K562 (cell line): ENCODE measurements around the gene LIPM. TPM values are rescaled to one million over a fixed set of nuclear protein-coding genes. Genes with fewer than 3 reads are reported as not detected.

Source experiments
- ATAC-seq: fragments of 200-7000 bp; cut with Tn5 transposase; 3 replicates; pipeline ENCODE4 v1.9.1; 2020; ENCODE audit warnings: moderate library complexity
- BruUV-seq: library from RNA; stranded (reverse); fragments of 400-500 nt; replicated peaks from 2 replicates; lab custom pipeline; 2021; lab: Mats Ljungman, UMichigan
- CTCF ChIA-PET: fragments of 300-600 bp; formaldehyde crosslinking; extraction: SDS; loops from one replicate; lab custom pipeline; 2021; ENCODE audit warnings: low intra/inter-chr PET ratio; lab: Yijun Ruan, JAX
- POLR2A ChIA-PET: fragments of 300-600, 350-650 bp; sonication (Branson Sonifier 250); formaldehyde crosslinking; extraction: SDS; loops from one replicate; lab custom pipeline; 2021; ENCODE audit warnings: antibody characterized with exemption, inconsistent platforms; lab: Yijun Ruan, JAX
- DNase-seq, 4 experiments: peaks; one replicate each; pipeline versions ENCODE4 v3.0.0 to v3.0.0-alpha.2; 2011 to 2018; ENCODE audit warnings: low spot score in 3 of 4, mixed read lengths in 3 of 4; ENCODE audit errors: extremely low read depth in 1 of 4
- FAIRE-seq: peaks from 2 replicates; lab custom pipeline; 2011; peaks lifted over from hg19 to GRCh38; lab: Jason Lieb, UNC
- H2AFZ ChIP-seq: 2 replicates; pipeline ENCODE4 v1.6.0; 2011; ENCODE audit warnings: low read depth, low read length, control low read depth, inconsistent platforms
- H3K27ac ChIP-seq: fragments of 200-600 bp; 3 replicates; pipeline ENCODE4 v1.8.0; 2011; ENCODE audit warnings: low read depth, mild to moderate bottlenecking, control low read depth, inconsistent platforms, low read length, moderate library complexity, mixed read lengths; ENCODE audit errors: extremely low read depth
- H3K27me3 ChIP-seq, 2 experiments: fragments of 300-600 bp in 1 of 2; 2 replicates in 1 of 2; 3 replicates in 1 of 2; pipeline versions ENCODE4 v1.6.0 to v1.8.0; 2011; ENCODE audit warnings: inconsistent platforms in 2 of 2, low read length in 2 of 2, mild to moderate bottlenecking in 1 of 2, mixed read lengths in 1 of 2, moderate library complexity in 1 of 2; ENCODE audit not compliant: control insufficient read depth in 2 of 2, insufficient read depth in 2 of 2
- H3K36me3 ChIP-seq: fragments of 300-600 bp; 3 replicates; pipeline ENCODE4 v1.8.0; 2011; ENCODE audit warnings: mild to moderate bottlenecking, low read length, inconsistent platforms; ENCODE audit not compliant: control insufficient read depth, insufficient read depth
- H3K4me1 ChIP-seq, 2 experiments: fragments of 200-600 bp in 1 of 2; replicated peaks in 1 of 2; 2 replicates in 1 of 2; 3 replicates in 1 of 2; pipeline versions ENCODE4 v1.5.1 to v1.8.0; 2011; ENCODE audit warnings: inconsistent platforms in 2 of 2, low read length in 2 of 2, mild to moderate bottlenecking in 1 of 2, mixed read lengths in 1 of 2, moderate library complexity in 1 of 2; ENCODE audit not compliant: control insufficient read depth in 2 of 2, insufficient read depth in 2 of 2
- H3K4me2 ChIP-seq: 2 replicates; pipeline ENCODE4 v1.6.1; 2011; ENCODE audit warnings: low read length, control low read depth, inconsistent platforms, mixed read lengths; ENCODE audit not compliant: insufficient read depth
- H3K4me3 ChIP-seq: fragments of 200-600 bp; sonication (generic), shearing (Covaris generic); 2 replicates; pipeline ENCODE4 v1.5.1; 2016; ENCODE audit warnings: control low read depth, inconsistent platforms
- H3K79me2 ChIP-seq: fragments of 200-600 bp; 3 replicates; pipeline ENCODE4 v1.8.0; 2011; ENCODE audit warnings: low read length, inconsistent platforms; ENCODE audit not compliant: control insufficient read depth, insufficient read depth
- H3K9ac ChIP-seq, 2 experiments: 2 replicates each; pipeline versions ENCODE4 v1.6.0 to v1.6.1; 2011; ENCODE audit warnings: low read depth in 2 of 2, low read length in 2 of 2, control low read depth in 1 of 2, inconsistent platforms in 1 of 2, mild to moderate bottlenecking in 1 of 2, mixed read lengths in 1 of 2; ENCODE audit not compliant: insufficient read depth in 1 of 2
- H3K9me1 ChIP-seq: one replicate; pipeline ENCODE4 v1.6.0; 2011; ENCODE audit warnings: inconsistent platforms, mild to moderate bottlenecking, low read length, moderate library complexity; ENCODE audit not compliant: control insufficient read depth, insufficient read depth
- H3K9me3 ChIP-seq: replicated peaks from 2 replicates; pipeline ENCODE4 v1.5.1; 2011; ENCODE audit warnings: low read depth, low read length, inconsistent platforms; ENCODE audit not compliant: control insufficient read depth, insufficient read depth
- H4K20me1 ChIP-seq: replicated peaks from 2 replicates; pipeline ENCODE4 v1.6.1; 2011; ENCODE audit warnings: low read length, inconsistent platforms, mixed read lengths; ENCODE audit not compliant: control insufficient read depth, insufficient read depth
- C11orf30 ChIP-seq: fragments of 450-650 bp; IDR thresholded peaks from 2 replicates; pipeline ENCODE4 v1.6.1; 2016; ENCODE audit warnings: low read depth, mild to moderate bottlenecking
- MAFG ChIP-seq: fragments of 450-650 bp; conservative IDR thresholded peaks from 2 replicates; pipeline ENCODE4 v1.6.1; 2016; ENCODE audit warnings: missing genetic modification characterization, missing compliant biosample characterization
- MEF2D ChIP-seq: conservative IDR thresholded peaks from 2 replicates; pipeline ENCODE4 v1.6.1; 2016; ENCODE audit warnings: low read depth, missing genetic modification characterization, missing compliant biosample characterization
- RAD51 ChIP-seq: fragments of 450-650 bp; IDR thresholded peaks from 2 replicates; pipeline ENCODE4 v1.7.1; 2016; ENCODE audit warnings: low read depth, mild to moderate bottlenecking, borderline replicate concordance
- SUPT5H ChIP-seq: fragments of 450-650 bp; IDR thresholded peaks from 2 replicates; pipeline ENCODE4 v1.6.1; 2016
- TAL1 ChIP-seq: fragments of 450-650 bp; IDR thresholded peaks from 2 replicates; pipeline ENCODE4 v1.6.1; 2016; ENCODE audit warnings: mild to moderate bottlenecking
- TBP ChIP-seq: optimal IDR thresholded peaks from 2 replicates; pipeline ENCODE3; 2011; ENCODE audit warnings: low read depth, low read length, improper control_type of control experiment
- ZNF197 ChIP-seq: fragments of 200-800 bp; sonication (Bioruptor generic); IDR thresholded peaks from 2 replicates; pipeline ENCODE4 v1.6.1; 2016; ENCODE audit warnings: low read depth, missing genetic modification characterization, missing compliant biosample characterization
- ZNF212 ChIP-seq: fragments of 450-650 bp; formaldehyde crosslinking; IDR thresholded peaks from 2 replicates; pipeline ENCODE4 v1.4.0; 2020; ENCODE audit warnings: mild to moderate bottlenecking
- ZNF280A ChIP-seq: fragments of 450-650 bp; IDR thresholded peaks from 2 replicates; pipeline ENCODE4 v1.6.1; 2018; ENCODE audit warnings: mild to moderate bottlenecking, low read depth; ENCODE audit not compliant: partially characterized antibody
- WGBS: fragments of 100-300 bp; shearing (Covaris generic); methylation state at CpG from one replicate; pipeline ENCODE4 v1.1.6; 2016; ENCODE audit warnings: low coverage, mixed read lengths; ENCODE audit not compliant: insufficient coverage; ENCODE audit errors: missing lambda C conversion rate; 5-methylcytosine and 5-hydroxymethylcytosine counted together
- in situ Hi-C: fragments of 300-500 bp; cut with MboI; formaldehyde crosslinking; loops from 4 replicates; pipeline ENCODE4 v1.15.0; 2018; ENCODE audit warnings: inconsistent platforms, mixed read lengths
- intact Hi-C: fragments of 100-400 bp; cut with micrococcal nuclease; formaldehyde crosslinking; loops from 2 replicates; pipeline ENCODE4 v1.14.2; 2022
- polyA plus RNA-seq, 8 experiments: library from polyadenylated mRNA; depleted of rRNA in 4 of 8; stranded (reverse) in 5 of 8; unstranded in 3 of 8; fragments of >200 nt; fragmentation: Nextera tagmentation in 2 of 8; fragmentation: Illumina TruSeq in 1 of 8; extraction: Ambion mirVana in 2 of 8; extraction: Trizol in 1 of 8; gene quantifications; 2 replicates each; pipeline versions ENCODE4 v1.2.1 to v1.2.3, GENCODE V29; 2011 to 2014; ENCODE audit warnings: inconsistent platforms in 1 of 8, missing spikeins in 1 of 8
- total RNA-seq, 7 experiments: library from RNA; depleted of rRNA in 6 of 7; stranded (reverse); fragments of >200 nt in 6 of 7; fragmentation: Illumina TruSeq in 2 of 7; extraction: Trizol in 2 of 7; gene quantifications; 2 replicates each; pipeline versions ENCODE4 v1.2.1 to v1.2.3, GENCODE V29; 2011 to 2021; ENCODE audit warnings: low replicate concordance in 1 of 7

LIPM gene
- total and polyA plus RNA-seq, 9 of the 15 experiments (the other 6 are each of a cell fraction or from before 2014, with no cell fraction given): not detected

GRCh38 chr10:88840881-88841280 lies 38.4 kb downstream of the LIPM start:
- BruUV-seq: no TSS peak
- no peak for ATAC-seq

More at GRCh38 chr10:88840881-88841280, 38.4 kb downstream of the LIPM start:
- 0% methylated on average over 5 of the region's 5 CpGs for WGBS
- FAIRE-seq (no peak), DNase-seq (no peak)
- Histone ChIP-seq H3K9ac (no peak overlapping the region), H3K9me1 (no peaks in the 10 kb centered on the region), H2AFZ (no peak overlapping the region), H3K36me3 (no peaks in the 10 kb centered on the region), H3K4me2 (no peak overlapping the region), H3K4me1 (no peaks in the 10 kb centered on the region), H3K27ac (no peak overlapping the region), H3K4me3 (no peak overlapping the region), H3K79me2 (no peaks in the 10 kb centered on the region), H4K20me1 (no peaks in the 10 kb centered on the region), H3K27me3 (no peaks in the 10 kb centered on the region), H3K9me3 (no peaks in the 10 kb centered on the region)
- intact Hi-C loops: no loop called here
- in situ Hi-C loops: no loop called here
- TF ChIP-seq C11orf30: no peak
- TF ChIP-seq TBP: no peak
- no peak for TF ChIP-seq ZNF212 (CRISPR knock-in tag)
- TF ChIP-seq ZNF197: no peak
- TF ChIP-seq SUPT5H: no peak
- no peak for TF ChIP-seq MAFG
- no peak for TF ChIP-seq TAL1
- no peak for TF ChIP-seq RAD51
- TF ChIP-seq ZNF280A: no peak
- TF ChIP-seq MEF2D: no peak
- ChIA-PET POLR2A (no interaction called here), CTCF (no interaction called here)
